Stomach (tissue), 9 donors: Measurements from ENCODE around the gene MMP21. TPM values are rescaled to one million over a fixed set of nuclear protein-coding genes. Genes with fewer than 3 reads are reported as not detected.

ENCODE experiments used
- DNase-seq, 2 donors: peaks; one replicate each; pipeline versions ENCODE4 v3.0.0 to v3.0.0-alpha.2; 2013 to 2019
- H3K27ac ChIP-seq, 5 donors: fragments of 200-600 bp in 4 of 5; sonication (generic) in 4 of 5; one replicate each; pipeline ENCODE4 v1.5.1; 2013 to 2019; ENCODE audit warnings: mild to moderate bottlenecking in 1 of 5, moderate library complexity in 1 of 5
- H3K27me3 ChIP-seq, 3 donors: fragments of 200-600 bp; sonication (generic); one replicate each; pipeline ENCODE4 v1.5.1; 2017 to 2019; ENCODE audit warnings: mixed run types in 1 of 3
- H3K36me3 ChIP-seq, 4 donors: fragments of 200-600 bp; sonication (generic); 1 replicate in 3 of 4; 2 replicates in 1 of 4; pipeline ENCODE4 v1.5.1; 2016 to 2019
- H3K4me1 ChIP-seq, 4 donors: fragments of 200-600 bp; sonication (generic); one replicate each; pipeline ENCODE4 v1.5.1; 2016 to 2019
- H3K4me3 ChIP-seq, 4 donors: fragments of 200-600 bp; sonication (generic) in 3 of 4; one replicate each; pipeline ENCODE4 v1.5.1; 2016 to 2019; ENCODE audit warnings: mild to moderate bottlenecking in 1 of 4
- H3K9me3 ChIP-seq, 4 donors: fragments of 200-600 bp; sonication (generic); one replicate each; pipeline ENCODE4 v1.5.1; 2016 to 2019
- CTCF ChIP-seq, 7 experiments: fragments of 450-650 bp in 4 of 7; fragments of 200-600 bp in 3 of 7; sonication (generic) in 3 of 7; IDR thresholded peaks; one replicate each; pipeline ENCODE4 v1.5.1; 2016 to 2019; ENCODE audit warnings: antibody characterized with exemption in 7 of 7, control low read depth in 2 of 7, mild to moderate bottlenecking in 1 of 7
- EP300 ChIP-seq: sonication (generic); formaldehyde crosslinking; IDR thresholded peaks from one replicate; pipeline ENCODE4 v1.6.1; 2017; ENCODE audit warnings: antibody characterized with exemption
- POLR2A ChIP-seq, 4 donors: fragments of 450-650 bp; IDR thresholded peaks; one replicate each; pipeline ENCODE4 v1.6.1; 2016; ENCODE audit warnings: antibody characterized with exemption in 4 of 4, control low read depth in 2 of 4, mild to moderate bottlenecking in 1 of 4, moderate library complexity in 1 of 4
- POLR2AphosphoS5 ChIP-seq, 3 donors: sonication (generic); formaldehyde crosslinking; IDR thresholded peaks; one replicate each; pipeline ENCODE4 v1.6.1; 2016; ENCODE audit warnings: antibody characterized with exemption in 3 of 3
- WGBS, 5 donors: extraction: QIAGEN DNeasy Blood & Tissue Kit in 3 of 5; methylation state at CpG; one replicate each; pipeline versions ENCODE4 v1.1.5 to v1.1.7; 2013 to 2018; 5-methylcytosine and 5-hydroxymethylcytosine counted together
- intact Hi-C: fragments of 100-400 bp; cut with DNase I; formaldehyde crosslinking; loops from one replicate; pipeline ENCODE4 v1.15.1; 2023; ENCODE audit warnings: low total_unique reads
- polyA plus RNA-seq, 3 donors: library from polyadenylated mRNA; stranded (reverse); fragments of 200-250 nt; gene quantifications; one replicate each; pipeline ENCODE4 v1.2.3, GENCODE V29; 2013
- total RNA-seq, 5 donors: library from RNA; depleted of rRNA; stranded (reverse); fragments of >200 nt; gene quantifications; one replicate each; pipeline versions ENCODE4 v1.1.0 to v1.2.3, GENCODE V29; 2014 to 2016
- donor health status: healthy with polysubstance abuse.
- donor health status: Bipolar disorder and iron deficiency.
- donor health status: healthy.

Gene MMP21
- total and polyA plus RNA-seq, 8 donors: 0.45 TPM; not detected in 7

GRCh38 chr10:125738206-125738605 is 37.4 kb downstream of the MMP21 start:
- H3K4me3 ChIP-seq: no peak overlapping the region
- no peaks in the 10 kb centered on the region for H3K27me3 ChIP-seq
- H3K36me3 ChIP-seq: peaks cover 63 to 100% (median 100%) of the 10 kb centered on the region in 4 donors
- no peak for TF ChIP-seq POLR2A (IDR thresholded peaks at IDR 0.05)
- TF ChIP-seq EP300: no peak
- TF ChIP-seq CTCF (IDR thresholded peaks at IDR 0.05): no peak
- no peak for TF ChIP-seq POLR2AphosphoS5 (IDR thresholded peaks at IDR 0.05)
- H3K27ac ChIP-seq: no peak overlapping the region
- no peak for DNase-seq
- H3K4me1 ChIP-seq: no peaks in the 10 kb centered on the region
- no peaks in the 10 kb centered on the region for H3K9me3 ChIP-seq
- intact Hi-C loops: no loop called here
- WGBS, 5 donors: 88 to 95% (median 94%) methylated on average over 5 of the region's 5 CpGs

- intact Hi-C loops: no loop called here
- peaks cover 62 to 100% (median 100%) of the 10 kb centered on the region in 4 donors for H3K36me3 ChIP-seq
Measured at GRCh38 chr10:125734823-125735222, 40.8 kb downstream of the MMP21 start.

GRCh38 chr10:125734148-125734547 is 41.5 kb downstream of the MMP21 start:
- TF ChIP-seq POLR2AphosphoS5 (IDR thresholded peaks at IDR 0.05) (no peak), POLR2A (IDR thresholded peaks at IDR 0.05) (no peak), CTCF (IDR thresholded peaks at IDR 0.05) (no peak), EP300 (no peak)
- H3K9me3 ChIP-seq: no peaks in the 10 kb centered on the region
- no peaks in the 10 kb centered on the region for H3K4me1 ChIP-seq
- 92 to 100% (median 100%) methylated on average over 1 of the region's 1 CpG for WGBS, 5 donors
- peaks cover 63 to 100% (median 100%) of the 10 kb centered on the region in 4 donors for H3K36me3 ChIP-seq
- H3K27ac ChIP-seq: no peak overlapping the region
- no peaks in the 10 kb centered on the region for H3K27me3 ChIP-seq
- DNase-seq: no peak
- intact Hi-C loops: no loop called here
- H3K4me3 ChIP-seq: no peak overlapping the region

More at GRCh38 chr10:125734823-125735222, 40.8 kb downstream of the MMP21 start:
- H3K9me3 ChIP-seq: no peaks in the 10 kb centered on the region
- H3K4me1 ChIP-seq: no peaks in the 10 kb centered on the region
- 85 to 96% (median 89%) methylated on average over 1 of the region's 1 CpG for WGBS, 5 donors
- no peaks in the 10 kb centered on the region for H3K27me3 ChIP-seq
- no peak overlapping the region for H3K27ac ChIP-seq
- no peak for DNase-seq
- no peak for TF ChIP-seq POLR2A (IDR thresholded peaks at IDR 0.05)
- no peak for TF ChIP-seq EP300
- TF ChIP-seq POLR2AphosphoS5 (IDR thresholded peaks at IDR 0.05): no peak
- TF ChIP-seq CTCF (IDR thresholded peaks at IDR 0.05): no peak
- no peak overlapping the region for H3K4me3 ChIP-seq

GRCh38 chr10:125727436-125727835 is 48.2 kb downstream of the MMP21 start:
- Histone ChIP-seq H3K36me3 (peaks cover 61 to 100% (median 99%) of the 10 kb centered on the region in 4 donors), H3K4me1 (peaks cover 0 to 5% (median 0%) of the 10 kb centered on the region in 4 donors), H3K27ac (no peak overlapping the region), H3K9me3 (no peaks in the 10 kb centered on the region), H3K4me3 (no peak overlapping the region), H3K27me3 (no peaks in the 10 kb centered on the region)
- DNase-seq: no peak
- 46 to 53% (median 51%) methylated on average over 3 of the region's 3 CpGs for whole genome bisulfite sequencing, 5 donors
- intact Hi-C loops: no loop called here
- TF ChIP-seq CTCF (IDR thresholded peaks at IDR 0.05) (no peak), POLR2A (IDR thresholded peaks at IDR 0.05) (no peak), POLR2AphosphoS5 (IDR thresholded peaks at IDR 0.05) (no peak), EP300 (no peak)
